Heart right ventricle (tissue), 16 donors: Measurements from ENCODE around the gene SLC25A21. TPM values are rescaled to one million over a fixed set of nuclear protein-coding genes. Genes with fewer than 3 reads are reported as not detected.

ENCODE experiments used
- ATAC-seq, 8 donors: fragments of 200-7000 bp; cut with Tn5 transposase; one replicate each; pipeline ENCODE4 v1.9.1; 2020; ENCODE audit warnings: mild to moderate bottlenecking in 8 of 8, moderate library complexity in 8 of 8, moderate number of reproducible peaks in 1 of 8
- DNase-seq, 2 donors: peaks; one replicate each; pipeline ENCODE4 v3.0.0-alpha.2; 2020
- H3K27ac ChIP-seq, 10 donors: fragments of 200-600 bp; sonication (generic) in 2 of 10; one replicate each; pipeline versions ENCODE4 v1.5.0 to v1.8.0; 2020 to 2022; ENCODE audit warnings: mild to moderate bottlenecking in 3 of 10
- H3K27me3 ChIP-seq, 7 donors: fragments of 200-600 bp; one replicate each; pipeline ENCODE4 v1.8.0; 2021 to 2022; ENCODE audit warnings: mild to moderate bottlenecking in 2 of 7
- H3K36me3 ChIP-seq, 9 donors: fragments of 200-600 bp; sonication (generic) in 1 of 9; one replicate each; pipeline versions ENCODE4 v1.5.0 to v1.8.0; 2020 to 2022; ENCODE audit warnings: mild to moderate bottlenecking in 2 of 9
- H3K4me1 ChIP-seq, 9 donors: fragments of 200-600 bp; sonication (generic) in 1 of 9; one replicate each; pipeline versions ENCODE4 v1.5.0 to v1.8.0; 2020 to 2022; ENCODE audit warnings: mild to moderate bottlenecking in 4 of 9
- H3K4me3 ChIP-seq, 10 donors: fragments of 200-600 bp; sonication (generic) in 2 of 10; one replicate each; pipeline versions ENCODE4 v1.5.0 to v1.8.0; 2020 to 2022; ENCODE audit warnings: mild to moderate bottlenecking in 7 of 10, moderate library complexity in 2 of 10
- H3K9me3 ChIP-seq, 11 donors: fragments of 200-600 bp in 10 of 11; sonication (generic) in 2 of 11; one replicate each; pipeline versions ENCODE4 v1.5.0 to v1.8.0; 2013 to 2022; ENCODE audit warnings: mild to moderate bottlenecking in 2 of 11, control low read depth in 1 of 11, moderate library complexity in 1 of 11
- CTCF ChIP-seq, 9 donors: fragments of 200-600 bp; sonication (generic) in 2 of 9; IDR thresholded peaks; one replicate each; pipeline versions ENCODE4 v1.5.0 to v1.8.0; 2021 to 2022; ENCODE audit warnings: antibody characterized with exemption in 9 of 9, mild to moderate bottlenecking in 5 of 9, moderate library complexity in 1 of 9
- WGBS, 2 donors: extraction: QIAGEN DNeasy Blood & Tissue Kit; methylation state at CpG; one replicate each; pipeline ENCODE4 v1.1.7; 2013; ENCODE audit warnings: inconsistent platforms in 1 of 2; 5-methylcytosine and 5-hydroxymethylcytosine counted together
- intact Hi-C, 10 donors: fragments of 100-400 bp; cut with DNase I; formaldehyde crosslinking; loops; one replicate each; pipeline versions ENCODE4 v1.11.1 to v1.14.2; 2022
- polyA plus RNA-seq, 2 donors: library from polyadenylated mRNA; stranded (reverse); fragments of 200-250 nt; gene quantifications; one replicate each; pipeline ENCODE4 v1.2.3, GENCODE V29; 2013
- total RNA-seq, 10 donors: library from RNA; stranded (reverse); fragmentation: NEBNext Ultra II Directional in 3 of 10; extraction: Animal tissue kit (Norgen Biotek cat#: 25700) in 3 of 10; gene quantifications; one replicate each; pipeline versions ENCODE4 v1.2.1 to v1.2.4, GENCODE V29; 2021 to 2023
- donor health status: Arrhythmogenic right ventricular cardiomyopathy.
- donor health status: ischemic (EF 13 %, LVEDD 7.1; RV severe dilation, severe dysfunction).
- donor health status: healthy with polysubstance abuse.
- donor health status: DM: no; HTN: yes; CAD: no.
- donor health status: DM: no; HTN: no; CAD: no.
- donor health status: ischemic (EF 25% LVEDD 6.9; RV normal size, moderate dysfunction).
- donor health status: ischemic (EF 25% LVEDD 5.7; RV mildly dilated, moderate dysfunction).
- donor health status: healthy.
- donor health status: DM: yes; HTN: yes; CAD: no.
- donor health status: Ischemic cardiomyopathy.
- donor health status: ischemic (EF 35%, LVEDD 5.7; RV mildly dilated, moderate dysfunction).
- donor health status: nonischemic (EF 11% LVEDD 7.7; RV severe dilation, severe dysfunction).
- donor health status: DM: yes; HTN: yes; CAD: no.
- donor health status: PGD.
- donor health status: ischemic (EF 29% LVEDD 5.4; RV normal size, mild dysfunction).
- donor health status: nonischemic (EF 23%, LVEDD 6.1; RV moderate dilation, normal function).

The SLC25A21 gene
- total and polyA plus RNA-seq, 12 donors, result 0.08 to 1.3 (median 0.34) TPM

DNA sequence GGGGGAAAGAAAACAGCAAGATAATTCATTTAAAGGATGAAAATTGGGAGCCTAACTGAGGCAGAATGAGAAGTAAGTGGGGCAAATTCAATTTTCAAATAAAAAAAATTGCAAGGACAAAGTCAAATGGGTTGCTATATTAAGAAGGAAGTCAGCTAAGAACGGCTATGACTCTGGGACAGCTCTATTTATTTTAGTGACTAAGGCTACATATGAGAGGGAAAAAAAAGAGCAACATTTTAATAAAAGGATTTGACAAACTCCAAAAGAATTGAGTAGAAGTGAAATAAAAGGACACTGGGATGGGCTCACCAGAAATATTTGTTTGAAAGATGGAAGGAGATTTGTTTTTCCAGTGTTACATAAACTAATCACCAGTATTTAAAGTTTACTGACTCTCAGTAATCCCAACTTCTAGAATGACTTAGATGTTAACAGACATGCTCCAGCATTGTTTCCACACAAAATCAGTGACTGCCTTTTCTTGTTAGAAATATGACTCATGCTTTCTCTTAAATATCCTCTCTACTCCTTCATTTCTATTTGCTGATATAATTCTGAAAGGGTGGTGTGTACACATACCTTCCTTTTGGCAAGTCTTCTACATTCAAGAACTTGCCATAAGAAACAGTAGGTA, 198.5 kb downstream of the SLC25A21 start:
- 29 to 31% methylated on average over 1 of the region's 1 CpG for WGBS, 2 donors
- DNase-seq, result no peak
- no peak overlapping the region for H3K4me3 ChIP-seq
- intact Hi-C loops, result no loop called here
- ATAC-seq, result no peak
- peaks cover 0 to 3% (median 0%) of the 10 kb centered on the region in 7 donors for H3K27me3 ChIP-seq
- no peaks in the 10 kb centered on the region for H3K4me1 ChIP-seq
- no peaks in the 10 kb centered on the region for H3K9me3 ChIP-seq
- no peak overlapping the region for H3K27ac ChIP-seq
- no peaks in the 10 kb centered on the region for H3K36me3 ChIP-seq
- no peak for TF ChIP-seq CTCF (IDR thresholded peaks at IDR 0.05)

GRCh38 chr14:36971263-36971855, 201.0 kb downstream of the SLC25A21 start:
- intact Hi-C loops, result no loop called here
- 89 to 91% methylated on average over 9 of the region's 9 CpGs for WGBS, 2 donors
- H3K4me3 ChIP-seq, result no peak overlapping the region
- no peaks in the 10 kb centered on the region for H3K9me3 ChIP-seq
- TF ChIP-seq CTCF (IDR thresholded peaks at IDR 0.05), result no peak
- no peaks in the 10 kb centered on the region for H3K4me1 ChIP-seq
- ATAC-seq (no peak), DNase-seq (no peak)
- H3K27me3 ChIP-seq, result peaks cover 0 to 3% (median 0%) of the 10 kb centered on the region in 7 donors
- no peak overlapping the region for H3K27ac ChIP-seq
- H3K36me3 ChIP-seq, result no peaks in the 10 kb centered on the region

GRCh38 chr14:36967892-36968555, 204.4 kb downstream of the SLC25A21 start:
- WGBS, 2 donors, result 66 to 71% methylated on average over 9 of the region's 9 CpGs
- Histone ChIP-seq H3K27ac (no peak overlapping the region), H3K9me3 (no peaks in the 10 kb centered on the region), H3K4me3 (no peak overlapping the region), H3K4me1 (no peaks in the 10 kb centered on the region), H3K36me3 (no peaks in the 10 kb centered on the region), H3K27me3 (peaks cover 0 to 4% (median 0%) of the 10 kb centered on the region in 7 donors)
- TF ChIP-seq CTCF (IDR thresholded peaks at IDR 0.05), result no peak
- DNase-seq (no peak), ATAC-seq (no peak)
- intact Hi-C loops, result no loop called here

DNA sequence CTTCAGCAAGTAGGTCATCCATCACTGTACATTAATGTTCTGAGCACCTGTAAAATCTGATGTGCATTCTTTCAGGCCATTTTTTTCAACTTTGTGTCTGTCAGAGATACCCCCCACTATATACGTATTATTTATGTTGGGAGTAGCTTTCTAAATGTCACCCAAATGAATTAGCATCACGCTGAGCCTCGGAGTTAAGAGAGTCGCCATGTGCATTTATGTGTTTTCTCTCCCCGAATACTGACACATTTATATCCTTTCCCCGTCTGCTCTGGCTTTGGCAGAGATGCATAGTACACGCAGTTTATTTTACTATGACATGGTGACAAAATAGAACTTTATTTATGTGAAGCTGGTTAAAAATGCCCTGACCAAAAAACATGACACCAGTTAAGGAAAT, 216.4 kb downstream of the SLC25A21 start:
- 90 to 91% methylated on average over 7 of the region's 7 CpGs for WGBS, 2 donors
- intact Hi-C loops, result no loop called here
- ATAC-seq, result no peak

More for the DNA sequence above, 216.4 kb downstream of the SLC25A21 start:
- H3K4me1 ChIP-seq, result no peaks in the 10 kb centered on the region
- H3K27me3 ChIP-seq, result no peaks in the 10 kb centered on the region
- no peak for TF ChIP-seq CTCF (IDR thresholded peaks at IDR 0.05)
- no peak overlapping the region for H3K4me3 ChIP-seq
- no peak overlapping the region for H3K27ac ChIP-seq
- no peaks in the 10 kb centered on the region for H3K36me3 ChIP-seq
- DNase-seq, result no peak
- H3K9me3 ChIP-seq, result no peaks in the 10 kb centered on the region
